GM19372 (cell line): ENCODE data around the gene PEX5.
"Not testable (repeated sequence)": the region's sequence is repeated elsewhere in the genome, so short reads cannot be mapped to it uniquely, and the experiment has no call there.

Experiments
- ATAC-seq: cut with Tn5 transposase; IDR thresholded peaks from one replicate; pipeline ENCODE4 v1.9.1; 2021; ENCODE audit warnings: mild to moderate bottlenecking, low read depth, moderate library complexity; ENCODE audit not compliant: unreplicated experiment

Gene PEX5

GRCh38 chr12:7158781-7159609 lies 30.5 kb upstream of the PEX5 start:
- ATAC-seq: no peak

- no peak for ATAC-seq
These were observed 29.3 kb upstream of the PEX5 start for GRCh38 chr12:7160183-7160582.

- no peak for ATAC-seq
These were observed 28.2 kb upstream of the PEX5 start for GRCh38 chr12:7161327-7161726.

GRCh38 chr12:7161811-7162210 lies 27.7 kb upstream of the PEX5 start:
- ATAC-seq: no peak

- no peak for ATAC-seq
These were observed 26.8 kb upstream of the PEX5 start for GRCh38 chr12:7162691-7163114.

GRCh38 chr12:7169951-7170350 lies 19.5 kb upstream of the PEX5 start:
- no peak for ATAC-seq

GRCh38 chr12:7171854-7172253 lies 17.6 kb upstream of the PEX5 start:
- ATAC-seq: no peak

- no peak for ATAC-seq
These were observed 14.0 kb upstream of the PEX5 start for GRCh38 chr12:7175493-7175892.

GRCh38 chr12:7176595-7176994 lies 12.9 kb upstream of the PEX5 start:
- no peak for ATAC-seq

- ATAC-seq: no peak
These were observed 11.0 kb upstream of the PEX5 start for GRCh38 chr12:7178481-7178880.

GRCh38 chr12:7180685-7181084 lies 8.8 kb upstream of the PEX5 start:
- no peak for ATAC-seq

- ATAC-seq: not testable (repeated sequence)
These were observed 3.4 kb upstream of the PEX5 start for GRCh38 chr12:7186058-7186457.

GRCh38 chr12:7188562-7189397 lies 706 bp upstream of the PEX5 start:
- peak; percentile 15 for ATAC-seq

- ATAC-seq: peak; percentile 7
These were observed 976 bp downstream of the PEX5 start for GRCh38 chr12:7190268-7191055.

GRCh38 chr12:7193674-7194073 lies 4.2 kb downstream of the PEX5 start:
- ATAC-seq: no peak

- ATAC-seq: no peak
These were observed 8.4 kb downstream of the PEX5 start for GRCh38 chr12:7197841-7198240.

- no peak for ATAC-seq
These were observed 13.6 kb downstream of the PEX5 start for GRCh38 chr12:7203109-7203508.

- no peak for ATAC-seq
These were observed 15.6 kb downstream of the PEX5 start for GRCh38 chr12:7205091-7205490.

GRCh38 chr12:7206691-7207090 lies 17.2 kb downstream of the PEX5 start:
- ATAC-seq: no peak

GRCh38 chr12:7207866-7208625 lies 18.6 kb downstream of the PEX5 start:
- ATAC-seq: no peak
